ENCODE results near the gene CAVIN2. TPM values are rescaled to one million over a fixed set of nuclear protein-coding genes. Genes with fewer than 3 reads are reported as not detected.
A peak's percentile ranks its signal among the peaks of the same experiment; 100 is the strongest.

Gene CAVIN2
- total and polyA plus RNA-seq, 9 of the 15 experiments (the other 6 are each of a cell fraction or from before 2014, with no cell fraction given): 20.6 to 92.4 (median 69.0) TPM

- TF ChIP-seq YY1 (IDR thresholded peaks at IDR 0.05; ENCODE audit: borderline replicate concordance in 1 of 3, control insufficient read depth in 1 of 3, extremely low read depth in 1 of 3, insufficient read depth in 3 of 3, insufficient read length in 1 of 3, insufficient replicate concordance in 2 of 3, low read depth in 1 of 3, low read length in 2 of 3): no peak
- no peak for TF ChIP-seq SMARCA4 (IDR thresholded peaks at IDR 0.05)
- no peak for TF ChIP-seq ATF1 (CRISPR knock-in tag; IDR thresholded peaks at IDR 0.05)
- peak; percentile 45; the same call in 1 of the 2 replicates for TF ChIP-seq ATF1 (tag; IDR thresholded peaks at IDR 0.05)
- peak; percentile 56 for TF ChIP-seq CTCFL (IDR thresholded peaks at IDR 0.05; ENCODE audit: borderline replicate concordance, insufficient read depth, low read depth, low read length, poor library complexity, severe bottlenecking)
- TF ChIP-seq ESRRA (IDR thresholded peaks at IDR 0.05; ENCODE audit: borderline replicate concordance, low read depth): no peak
- no peak for TF ChIP-seq RBM17 (IDR thresholded peaks at IDR 0.05; ENCODE audit: borderline replicate concordance, low read depth, low read length)
- TF ChIP-seq ZNF253 (CRISPR knock-in tag; conservative IDR thresholded peaks at IDR 0.05): no peak
- TF ChIP-seq SNIP1 (IDR thresholded peaks at IDR 0.05; ENCODE audit: low read depth): no peak
- no peak for TF ChIP-seq ZNF318 (IDR thresholded peaks at IDR 0.05; ENCODE audit: borderline replicate concordance in 1 of 2, low read depth in 1 of 2)
- TF ChIP-seq NFRKB (IDR thresholded peaks at IDR 0.05; ENCODE audit: low read depth): peak; percentile 77; the same call in 1 of the 2 replicates
- peak; percentile 46 for TF ChIP-seq SAP30 (IDR thresholded peaks at IDR 0.05; ENCODE audit: borderline replicate concordance, insufficient read depth, low read depth, low read length, poor library complexity, severe bottlenecking)
- TF ChIP-seq TCF7 (IDR thresholded peaks at IDR 0.05; ENCODE audit: borderline replicate concordance): 0 out of 2 replicates have a peak, but pooled peaks have one; percentile 56
- TF ChIP-seq, protein P1, sequence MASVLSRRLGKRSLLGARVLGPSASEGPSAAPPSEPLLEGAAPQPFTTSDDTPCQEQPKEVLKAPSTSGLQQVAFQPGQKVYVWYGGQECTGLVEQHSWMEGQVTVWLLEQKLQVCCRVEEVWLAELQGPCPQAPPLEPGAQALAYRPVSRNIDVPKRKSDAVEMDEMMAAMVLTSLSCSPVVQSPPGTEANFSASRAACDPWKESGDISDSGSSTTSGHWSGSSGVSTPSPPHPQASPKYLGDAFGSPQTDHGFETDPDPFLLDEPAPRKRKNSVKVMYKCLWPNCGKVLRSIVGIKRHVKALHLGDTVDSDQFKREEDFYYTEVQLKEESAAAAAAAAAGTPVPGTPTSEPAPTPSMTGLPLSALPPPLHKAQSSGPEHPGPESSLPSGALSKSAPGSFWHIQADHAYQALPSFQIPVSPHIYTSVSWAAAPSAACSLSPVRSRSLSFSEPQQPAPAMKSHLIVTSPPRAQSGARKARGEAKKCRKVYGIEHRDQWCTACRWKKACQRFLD (CRISPR knock-in tag; IDR thresholded peaks at IDR 0.05): peak; percentile 53; the same call in 1 of the 2 replicates
Observed at GRCh38 chr2:191835539-191836350, 11.1 kb downstream of the CAVIN2 start (continued).

Data from K562 (cell line).